HEK293T (cell line): ENCODE data around the gene LGALS9.

Source experiments
- CTCF ChIA-PET: fragments of 350-600 bp; formaldehyde crosslinking; extraction: SDS; loops from one replicate; lab custom pipeline; 2021; ENCODE audit warnings: antibody characterized with exemption, inconsistent platforms; lab: Yijun Ruan, JAX
- POLR2A ChIA-PET: fragments of 350-600 bp; formaldehyde crosslinking; extraction: SDS; loops from one replicate; lab custom pipeline; 2020; ENCODE audit warnings: antibody characterized with exemption, inconsistent platforms; lab: Yijun Ruan, JAX
- DNase-seq: peaks from one replicate; pipeline ENCODE4 v3.0.0; 2012; ENCODE audit warnings: mixed read lengths; ENCODE audit errors: extremely low spot score
- ARNT ChIP-seq: fragments of 450-650 bp; IDR thresholded peaks from 2 replicates; pipeline ENCODE4 v1.6.1; 2017; ENCODE audit warnings: mild to moderate bottlenecking
- BHLHE40 ChIP-seq: fragments of 450-650 bp; IDR thresholded peaks from 2 replicates; pipeline ENCODE4 v1.6.1; 2016; ENCODE audit warnings: mild to moderate bottlenecking, moderate library complexity, borderline replicate concordance
- CTBP1 ChIP-seq: fragments of 450-650 bp; IDR thresholded peaks from 2 replicates; pipeline ENCODE4 v1.6.1; 2016; ENCODE audit warnings: borderline replicate concordance
- ELF4 ChIP-seq: fragments of 450-650 bp; IDR thresholded peaks from 2 replicates; pipeline ENCODE4 v1.6.1; 2017; ENCODE audit warnings: antibody characterized with exemption
- FOXA1 ChIP-seq: fragments of 450-650 bp; IDR thresholded peaks from 2 replicates; pipeline ENCODE4 v1.6.1; 2016; ENCODE audit warnings: mild to moderate bottlenecking
- FOXK2 ChIP-seq: fragments of 450-650 bp; IDR thresholded peaks from 2 replicates; pipeline ENCODE4 v1.6.1; 2016; ENCODE audit warnings: mild to moderate bottlenecking
- FOXM1 ChIP-seq: fragments of 450-650 bp; IDR thresholded peaks from 2 replicates; pipeline ENCODE4 v1.6.1; 2017; ENCODE audit warnings: mild to moderate bottlenecking, borderline replicate concordance
- HDGF ChIP-seq: fragments of 450-650 bp; IDR thresholded peaks from 2 replicates; pipeline ENCODE4 v1.6.1; 2017; ENCODE audit warnings: antibody characterized with exemption, borderline replicate concordance
- L3MBTL2 ChIP-seq: fragments of 450-650 bp; conservative IDR thresholded peaks from 2 replicates; pipeline ENCODE4 v1.6.1; 2016; ENCODE audit warnings: mild to moderate bottlenecking
- LEF1 ChIP-seq: fragments of 450-650 bp; IDR thresholded peaks from 2 replicates; pipeline ENCODE4 v1.6.1; 2017; ENCODE audit warnings: mild to moderate bottlenecking, borderline replicate concordance
- NFRKB ChIP-seq: fragments of 450-650 bp; IDR thresholded peaks from 2 replicates; pipeline ENCODE4 v1.6.1; 2016; ENCODE audit warnings: mild to moderate bottlenecking, moderate library complexity
- PKNOX1 ChIP-seq: fragments of 450-650 bp; IDR thresholded peaks from 2 replicates; pipeline ENCODE4 v1.6.1; 2016
- SP1 ChIP-seq: fragments of 450-650 bp; IDR thresholded peaks from 2 replicates; pipeline ENCODE4 v1.6.1; 2017
- SUZ12 ChIP-seq: fragments of 450-650 bp; IDR thresholded peaks from 2 replicates; pipeline ENCODE4 v1.6.1; 2016; ENCODE audit warnings: mild to moderate bottlenecking
- TARDBP ChIP-seq: fragments of 450-650 bp; IDR thresholded peaks from 2 replicates; pipeline ENCODE4 v1.6.1; 2016
- ZNF384 ChIP-seq: fragments of 450-650 bp; IDR thresholded peaks from 2 replicates; pipeline ENCODE4 v1.6.1; 2016

LGALS9 gene

DNA sequence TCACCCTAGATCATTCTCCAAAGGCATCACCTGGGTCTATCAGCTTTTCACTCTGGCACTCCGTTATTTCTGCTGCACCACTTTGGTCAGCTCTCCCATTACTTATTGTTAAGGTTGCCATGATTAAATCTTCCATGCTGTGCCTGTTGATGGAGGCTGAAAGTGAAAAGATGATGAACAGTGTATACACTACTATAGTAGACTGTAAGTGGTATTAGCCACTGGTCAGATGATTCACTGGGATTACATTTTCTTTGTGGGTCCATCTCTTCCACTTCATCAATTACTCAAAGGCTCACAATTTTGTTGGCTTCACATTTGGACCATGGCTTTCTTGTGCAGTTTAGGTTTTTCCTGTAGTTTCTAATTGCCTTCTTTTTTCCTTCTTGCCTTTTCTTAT lies 15.9 kb upstream of the LGALS9 start:
- ChIA-PET POLR2A (no interaction called here), CTCF (no interaction called here)
- no peak for DNase-seq
- TF ChIP-seq LEF1 (no peak), ZNF384 (no peak), FOXK2 (no peak)

- ChIA-PET POLR2A (no interaction called here), CTCF (interaction anchor here (0.7 kb wide), 1 partner anchor 55 kb away, joined by 3 read pairs; no protein-coding TSS in a partner anchor)
- no peak for TF ChIP-seq ZNF384
- no peak for DNase-seq
Observed at GRCh38 chr17:27616414-27616813, 14.6 kb upstream of the LGALS9 start.

GRCh38 chr17:27618417-27618816 lies 12.6 kb upstream of the LGALS9 start:
- no peak for TF ChIP-seq FOXK2
- ChIA-PET POLR2A (no interaction called here), CTCF (interaction anchor here (0.7 kb wide), 1 partner anchor 378 kb away, joined by 3 read pairs; no protein-coding TSS in a partner anchor)
- no peak for DNase-seq

DNA sequence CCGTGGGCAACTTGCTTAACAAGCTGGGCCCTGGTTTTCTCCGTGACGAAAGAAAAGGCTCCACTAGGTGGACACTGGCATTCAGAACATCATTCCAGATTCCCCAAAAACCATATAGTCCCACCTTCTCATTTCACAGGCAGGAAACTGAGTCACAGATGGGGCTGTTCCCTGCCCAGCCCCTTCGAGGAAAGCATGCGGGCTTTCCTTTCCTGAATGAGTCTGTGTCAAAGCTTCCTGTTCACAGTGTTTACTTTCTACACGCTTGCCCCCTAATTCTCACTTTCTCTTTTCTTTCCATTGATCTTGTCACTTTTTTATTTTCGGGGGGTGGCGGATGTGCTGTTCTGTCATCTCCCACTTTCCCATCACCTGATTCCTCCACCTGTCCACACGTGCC lies 10.3 kb upstream of the LGALS9 start:
- no peak for DNase-seq
- POLR2A ChIA-PET = no interaction called here
- CTCF ChIA-PET = no interaction called here
- TF ChIP-seq ARNT = no peak
- no peak for TF ChIP-seq ZNF384
- no peak for TF ChIP-seq ELF4
- no peak for TF ChIP-seq PKNOX1
- TF ChIP-seq FOXM1 = no peak
- no peak for TF ChIP-seq SUZ12
- TF ChIP-seq LEF1 = no peak
- TF ChIP-seq TARDBP = no peak
- TF ChIP-seq HDGF = no peak
- TF ChIP-seq BHLHE40 = no peak

DNA sequence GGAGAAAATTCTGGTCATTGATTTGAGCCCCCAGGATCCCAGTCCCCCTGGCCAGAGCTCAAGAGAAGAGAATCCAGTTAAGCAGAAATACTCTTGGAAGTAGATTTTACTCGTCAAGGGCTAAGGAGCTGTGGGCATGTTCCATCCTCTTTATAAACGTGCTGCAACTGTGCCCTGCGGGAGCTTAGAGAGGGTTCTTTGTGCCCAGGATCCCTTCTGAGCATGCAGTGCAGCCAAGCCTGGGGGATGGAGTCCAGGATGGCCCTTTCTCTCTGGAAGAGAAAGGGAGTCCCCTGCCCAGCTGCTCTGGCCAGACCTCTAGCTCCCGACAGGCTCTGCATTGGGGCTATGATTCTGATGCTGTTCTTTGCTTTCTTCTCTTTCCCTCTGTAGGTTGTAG lies 9.5 kb upstream of the LGALS9 start:
- DNase-seq = no peak
- POLR2A ChIA-PET = no interaction called here
- TF ChIP-seq L3MBTL2 (no peak), FOXA1 (no peak), LEF1 (no peak), SUZ12 (no peak), PKNOX1 (no peak), CTBP1 (no peak), ARNT (no peak), NFRKB (no peak), ZNF384 (no peak), TARDBP (no peak), FOXM1 (no peak), BHLHE40 (no peak), HDGF (no peak), FOXK2 (no peak), SP1 (no peak), ELF4 (no peak)
- CTCF ChIA-PET = no interaction called here

- CTCF ChIA-PET = no interaction called here
- POLR2A ChIA-PET = no interaction called here
- DNase-seq = no peak
- no peak for TF ChIP-seq FOXM1
- TF ChIP-seq FOXA1 = no peak
- TF ChIP-seq ELF4 = no peak
- no peak for TF ChIP-seq BHLHE40
- TF ChIP-seq NFRKB = no peak
- TF ChIP-seq ZNF384 = no peak
- no peak for TF ChIP-seq SUZ12
- no peak for TF ChIP-seq FOXK2
- no peak for TF ChIP-seq PKNOX1
- TF ChIP-seq SP1 = no peak
- no peak for TF ChIP-seq LEF1
- TF ChIP-seq ARNT = no peak
- TF ChIP-seq HDGF = no peak
- TF ChIP-seq TARDBP = no peak
- no peak for TF ChIP-seq L3MBTL2
Observed at GRCh38 chr17:27621942-27622559, 8.9 kb upstream of the LGALS9 start.

DNA sequence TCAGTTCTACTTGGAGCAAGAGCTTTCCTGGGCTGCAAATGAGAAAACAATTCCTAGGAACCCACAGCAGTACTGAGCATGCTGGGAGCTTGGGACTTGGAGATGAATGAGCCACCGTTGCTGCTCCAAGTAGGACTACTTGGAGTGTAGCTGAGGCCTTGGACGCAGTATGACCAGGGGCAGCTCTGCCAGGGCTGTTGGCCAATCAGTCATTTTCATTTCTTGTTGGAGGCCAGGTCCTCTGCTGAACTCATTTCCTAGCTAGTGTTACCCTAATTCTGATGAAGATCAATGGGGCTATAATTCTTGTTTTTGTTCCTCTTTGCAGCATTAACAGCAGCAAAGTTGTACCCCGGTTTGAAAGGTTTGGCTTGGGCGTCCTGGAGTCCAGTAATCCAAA lies 8.0 kb upstream of the LGALS9 start:
- TF ChIP-seq HDGF (no peak), TARDBP (no peak), CTBP1 (no peak), LEF1 (no peak), PKNOX1 (no peak)
- POLR2A ChIA-PET = no interaction called here
- CTCF ChIA-PET = interaction anchor here (0.7 kb wide), 1 partner anchor 137 kb away, joined by 4 read pairs; no protein-coding TSS in a partner anchor
- no peak for DNase-seq
